Skeletal muscle satellite cell (primary cell): ENCODE results near the gene COPE.

Experiments used
- H3K27me3 ChIP-seq: 2 replicates; pipeline ENCODE4 v1.7.0; 2013; ENCODE audit warnings: low read length; ENCODE audit not compliant: control insufficient read depth, insufficient read depth
- H3K36me3 ChIP-seq: 2 replicates; pipeline ENCODE4 v1.7.0; 2013; ENCODE audit warnings: mild to moderate bottlenecking, control low read depth, low read length; ENCODE audit not compliant: insufficient read depth
- H3K4me1 ChIP-seq: 2 replicates; pipeline ENCODE4 v1.7.0; 2013; ENCODE audit warnings: low read length; ENCODE audit not compliant: control insufficient read depth, insufficient read depth
- H3K4me2 ChIP-seq: 2 replicates; pipeline ENCODE4 v1.7.0; 2013; ENCODE audit warnings: mild to moderate bottlenecking, low read length
- H3K4me3 ChIP-seq: 2 replicates; pipeline ENCODE4 v1.7.0; 2013; ENCODE audit warnings: low read length
- H3K9ac ChIP-seq: 2 replicates; pipeline ENCODE4 v1.7.0; 2013; ENCODE audit warnings: mild to moderate bottlenecking, low read depth, low read length, moderate library complexity
- H3K9me3 ChIP-seq: replicated peaks from 2 replicates; pipeline ENCODE4 v1.7.0; 2013; ENCODE audit warnings: mild to moderate bottlenecking, control low read depth, low read length

COPE gene

DNA sequence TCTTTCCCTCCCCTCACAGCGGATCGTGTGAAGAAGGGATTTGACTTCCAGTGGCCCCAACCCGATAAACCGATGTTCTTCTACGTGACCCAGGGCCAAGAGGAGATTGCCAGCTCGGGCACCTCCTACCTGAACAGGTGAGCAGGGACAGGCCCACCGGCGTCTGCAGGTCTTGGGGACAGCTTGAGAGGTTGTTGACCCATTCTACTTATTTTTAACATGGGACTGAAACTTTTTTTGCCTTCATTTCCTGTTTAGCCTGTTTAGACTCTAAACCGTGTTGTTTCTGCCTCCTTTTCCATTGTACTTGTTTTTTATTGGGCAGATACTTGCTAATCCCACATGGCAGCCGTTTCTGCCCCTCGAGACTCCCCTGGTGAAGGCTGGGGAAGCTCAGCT, 58.9 kb downstream of the COPE start:
- Histone ChIP-seq H3K4me3 (no peak overlapping the region), H3K27me3 (no peaks in the 10 kb centered on the region), H3K36me3 (peaks cover 91% of the 10 kb centered on the region), H3K9me3 (no peaks in the 10 kb centered on the region), H3K9ac (no peak overlapping the region), H3K4me2 (no peak overlapping the region), H3K4me1 (no peaks in the 10 kb centered on the region)

DNA sequence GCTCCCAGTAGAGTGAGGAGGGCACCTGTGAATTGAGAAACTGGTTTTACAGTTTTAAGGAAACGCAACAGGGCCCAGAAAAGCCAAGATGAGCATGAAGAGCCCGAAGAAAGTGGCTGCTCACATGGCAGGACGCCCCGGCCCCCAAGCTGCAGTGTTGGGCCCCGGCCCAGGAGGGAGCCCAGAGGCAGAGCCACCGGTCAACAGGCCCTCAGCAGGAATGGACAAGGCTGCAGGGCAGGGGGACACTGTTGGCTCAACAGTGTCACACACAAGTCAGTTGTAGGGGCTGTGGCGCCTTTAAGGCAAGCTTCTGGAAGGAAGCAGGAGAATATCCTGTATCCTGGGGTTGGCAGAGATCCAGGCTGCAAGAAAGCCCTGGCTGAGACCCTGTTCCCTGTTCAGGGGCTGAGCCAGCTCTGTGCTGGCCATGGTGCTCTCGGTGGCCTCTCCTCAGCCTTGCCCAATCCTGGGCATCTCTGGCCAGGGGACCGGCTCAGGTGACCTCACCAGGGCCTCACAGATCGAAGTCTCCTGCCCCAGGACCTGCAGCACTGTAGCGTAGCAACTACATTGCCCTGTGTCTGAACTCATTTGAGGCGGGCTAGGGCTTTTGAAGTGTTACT, 59.4 kb downstream of the COPE start:
- Histone ChIP-seq H3K9me3 (no peaks in the 10 kb centered on the region), H3K4me3 (no peak overlapping the region), H3K4me2 (no peak overlapping the region), H3K36me3 (peaks cover 94% of the 10 kb centered on the region), H3K4me1 (no peaks in the 10 kb centered on the region), H3K9ac (no peak overlapping the region), H3K27me3 (no peaks in the 10 kb centered on the region)

DNA sequence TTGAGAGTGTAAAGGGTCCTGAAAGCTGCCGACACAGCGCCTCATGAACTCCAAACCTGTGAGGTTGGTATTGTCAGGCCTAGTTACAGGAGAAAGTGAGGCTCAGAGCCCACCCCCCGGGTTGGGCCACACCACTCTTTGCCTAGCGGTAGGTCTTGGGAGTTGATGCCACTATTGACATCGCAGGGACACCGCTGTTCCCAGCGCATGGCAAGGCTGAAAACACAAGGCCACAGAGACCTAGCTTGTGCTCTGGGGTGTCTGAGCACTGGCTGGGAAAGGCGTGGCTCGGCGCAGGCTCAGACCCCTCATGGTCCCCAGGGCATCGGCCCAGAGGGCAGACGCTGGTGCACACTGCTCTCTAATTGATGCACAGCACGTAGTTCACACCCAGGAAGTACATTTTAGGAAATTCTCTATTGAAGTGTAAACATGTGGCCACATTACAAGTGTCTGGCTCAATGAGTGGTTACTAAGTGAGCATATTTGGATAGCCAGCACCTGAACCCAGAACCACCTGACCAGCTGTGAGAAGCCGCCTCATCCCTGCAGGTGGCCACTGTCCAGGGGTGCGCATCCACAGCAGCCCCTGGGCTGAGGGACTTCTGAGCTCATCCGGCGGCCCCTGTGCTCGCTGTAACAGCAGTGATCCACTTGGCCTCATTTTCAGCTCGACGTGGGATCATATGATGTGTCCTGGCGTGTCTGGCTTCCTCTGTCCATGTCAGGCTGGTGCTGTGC, 60.1 kb downstream of the COPE start:
- H3K4me2 ChIP-seq = no peak overlapping the region
- H3K36me3 ChIP-seq = peaks cover 97% of the 10 kb centered on the region
- no peak overlapping the region for H3K4me3 ChIP-seq
- H3K4me1 ChIP-seq = no peaks in the 10 kb centered on the region
- no peaks in the 10 kb centered on the region for H3K9me3 ChIP-seq
- no peak overlapping the region for H3K9ac ChIP-seq
- H3K27me3 ChIP-seq = no peaks in the 10 kb centered on the region

DNA sequence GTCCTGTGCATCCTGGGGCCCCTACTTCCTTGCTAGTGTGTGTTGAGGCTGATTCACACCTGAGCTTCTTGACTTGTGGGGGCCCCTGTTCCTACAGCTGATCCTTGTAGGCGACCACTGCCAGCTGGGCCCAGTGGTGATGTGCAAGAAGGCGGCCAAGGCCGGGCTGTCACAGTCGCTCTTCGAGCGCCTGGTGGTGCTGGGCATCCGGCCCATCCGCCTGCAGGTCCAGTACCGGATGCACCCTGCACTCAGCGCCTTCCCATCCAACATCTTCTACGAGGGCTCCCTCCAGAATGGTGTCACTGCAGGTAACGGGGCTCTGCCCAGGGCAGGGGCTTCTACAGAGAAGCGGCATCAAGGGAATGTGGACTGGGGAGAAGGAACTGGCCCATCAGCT, 62.0 kb downstream of the COPE start:
- no peaks in the 10 kb centered on the region for H3K9me3 ChIP-seq
- no peak overlapping the region for H3K4me3 ChIP-seq
- no peaks in the 10 kb centered on the region for H3K27me3 ChIP-seq
- H3K36me3 ChIP-seq = peaks cover 97% of the 10 kb centered on the region
- H3K4me2 ChIP-seq = no peak overlapping the region
- no peaks in the 10 kb centered on the region for H3K4me1 ChIP-seq
- H3K9ac ChIP-seq = no peak overlapping the region

DNA sequence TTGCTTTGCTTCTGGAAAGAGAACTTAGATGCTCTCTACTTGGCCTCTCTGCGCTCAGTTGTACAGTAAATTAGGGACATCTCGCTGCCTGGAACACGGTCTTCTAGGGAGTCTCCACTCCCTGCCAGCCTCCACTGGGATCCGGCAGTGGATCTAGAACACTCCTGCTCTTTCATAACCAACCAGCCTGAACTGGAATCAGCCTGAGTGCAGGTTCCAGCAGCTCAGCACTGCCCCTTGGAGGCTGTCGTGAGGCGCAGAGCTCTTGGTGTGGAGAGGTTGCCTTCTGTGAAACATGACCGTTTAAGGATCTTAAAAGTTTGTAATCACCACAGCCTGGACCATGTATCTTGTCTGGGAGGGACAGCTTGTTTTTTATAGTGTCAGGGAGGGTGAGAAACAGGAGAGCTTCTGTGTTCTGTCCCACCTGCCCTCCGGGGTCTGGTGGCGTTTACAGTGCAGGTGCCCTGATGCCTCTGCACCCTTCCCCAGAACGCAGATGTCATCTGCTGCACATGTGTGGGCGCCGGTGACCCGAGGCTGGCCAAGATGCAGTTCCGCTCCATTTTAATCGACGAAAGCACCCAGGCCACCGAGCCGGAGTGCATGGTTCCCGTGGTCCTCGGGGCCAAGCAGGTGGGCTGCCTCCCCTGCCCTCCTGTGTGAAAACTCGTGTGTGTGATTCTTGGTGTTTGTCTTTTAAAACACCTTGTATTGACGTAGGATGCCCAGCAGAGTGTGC, 62.6 kb downstream of the COPE start:
- no peak overlapping the region for H3K4me3 ChIP-seq
- H3K9ac ChIP-seq = no peak overlapping the region
- no peaks in the 10 kb centered on the region for H3K27me3 ChIP-seq
- no peaks in the 10 kb centered on the region for H3K4me1 ChIP-seq
- no peaks in the 10 kb centered on the region for H3K9me3 ChIP-seq
- H3K36me3 ChIP-seq = peaks cover 97% of the 10 kb centered on the region
- H3K4me2 ChIP-seq = no peak overlapping the region

DNA sequence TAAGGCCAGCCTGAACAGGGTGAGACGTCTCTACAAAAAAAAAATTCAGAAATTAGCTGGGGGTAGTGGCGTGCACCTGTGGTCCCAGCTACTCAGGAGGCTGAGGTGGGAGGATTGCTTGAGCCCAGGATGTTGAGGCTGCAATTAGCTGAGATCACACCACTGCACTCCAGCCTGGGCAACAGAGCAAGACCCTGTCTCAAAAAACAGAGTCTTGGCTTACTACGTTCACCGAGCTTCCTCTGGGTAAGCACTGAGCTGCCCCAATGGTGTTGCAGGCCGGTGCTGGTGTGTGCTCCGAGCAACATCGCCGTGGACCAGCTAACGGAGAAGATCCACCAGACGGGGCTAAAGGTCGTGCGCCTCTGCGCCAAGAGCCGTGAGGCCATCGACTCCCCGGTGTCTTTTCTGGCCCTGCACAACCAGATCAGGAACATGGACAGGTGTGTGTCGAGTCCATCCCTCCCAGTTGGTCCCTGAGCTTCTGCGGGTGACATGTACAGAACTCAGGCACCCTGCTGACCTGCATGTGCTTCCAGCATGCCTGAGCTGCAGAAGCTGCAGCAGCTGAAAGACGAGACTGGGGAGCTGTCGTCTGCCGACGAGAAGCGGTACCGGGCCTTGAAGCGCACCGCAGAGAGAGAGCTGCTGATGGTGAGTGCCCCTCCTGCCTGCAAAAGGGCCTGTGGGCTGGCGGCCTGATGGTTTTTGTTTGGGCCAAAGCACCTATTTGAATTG, 63.4 kb downstream of the COPE start:
- Histone ChIP-seq H3K4me3 (no peak overlapping the region), H3K4me1 (no peaks in the 10 kb centered on the region), H3K4me2 (no peak overlapping the region), H3K36me3 (peaks cover 97% of the 10 kb centered on the region), H3K9ac (no peak overlapping the region), H3K27me3 (no peaks in the 10 kb centered on the region), H3K9me3 (no peaks in the 10 kb centered on the region)

DNA sequence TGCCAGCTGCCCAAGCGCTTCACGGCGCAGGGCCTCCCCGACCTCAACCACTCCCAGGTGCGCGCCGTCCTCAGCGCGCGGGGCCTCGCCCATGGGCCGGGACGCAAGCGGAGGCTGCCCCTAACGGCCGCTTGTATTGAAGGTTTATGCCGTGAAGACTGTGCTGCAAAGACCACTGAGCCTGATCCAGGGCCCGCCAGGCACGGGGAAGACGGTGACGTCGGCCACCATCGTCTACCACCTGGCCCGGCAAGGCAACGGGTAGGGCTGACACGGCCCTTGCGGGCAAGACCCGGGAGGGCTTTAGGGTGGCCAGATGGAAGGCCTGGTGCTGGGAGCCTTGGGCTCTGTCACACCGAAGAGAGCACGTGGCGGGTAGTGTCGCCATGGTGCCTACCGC, 64.2 kb downstream of the COPE start:
- Histone ChIP-seq H3K4me1 (peaks cover 1% of the 10 kb centered on the region), H3K9ac (no peak overlapping the region), H3K36me3 (peaks cover 97% of the 10 kb centered on the region), H3K9me3 (no peaks in the 10 kb centered on the region), H3K4me3 (no peak overlapping the region), H3K27me3 (no peaks in the 10 kb centered on the region), H3K4me2 (no peak overlapping the region)

DNA sequence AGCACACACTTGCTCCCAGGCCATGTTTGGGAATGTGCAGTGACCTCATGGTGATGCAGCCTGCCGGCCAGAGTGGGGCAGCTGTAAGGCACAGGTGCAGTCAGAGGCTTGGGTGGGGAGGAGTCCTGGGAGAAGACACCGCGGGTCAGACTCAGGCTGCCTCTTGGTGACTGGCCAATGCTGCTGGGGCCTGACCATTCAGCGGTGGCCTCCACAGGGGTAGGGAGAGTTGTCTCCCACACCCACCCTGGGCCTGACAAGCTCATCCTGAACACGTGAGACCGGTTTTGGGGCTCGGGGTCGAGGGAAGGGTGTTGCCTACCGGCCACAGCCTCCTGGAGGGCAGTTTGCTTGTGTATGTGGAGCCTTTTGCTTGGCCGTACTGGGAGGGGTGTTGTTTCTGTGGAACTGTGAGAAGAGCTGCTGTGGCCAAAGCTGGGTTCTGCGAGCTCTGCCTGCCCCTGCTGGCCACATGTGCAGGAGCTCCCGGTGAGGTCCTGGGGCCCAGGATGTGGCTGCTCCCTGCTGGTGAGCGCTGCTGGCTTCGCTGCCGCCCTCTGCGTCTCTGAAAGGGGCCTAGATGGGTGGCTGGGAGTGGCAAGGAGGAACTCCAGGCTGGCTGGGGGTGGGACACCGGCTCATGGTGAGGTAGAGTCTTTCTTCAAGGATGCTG, 65.3 kb downstream of the COPE start:
- H3K36me3 ChIP-seq = peaks cover 88% of the 10 kb centered on the region
- H3K4me1 ChIP-seq = peaks cover 12% of the 10 kb centered on the region
- no peak overlapping the region for H3K4me3 ChIP-seq
- H3K27me3 ChIP-seq = no peaks in the 10 kb centered on the region
- H3K4me2 ChIP-seq = no peak overlapping the region
- no peaks in the 10 kb centered on the region for H3K9me3 ChIP-seq
- no peak overlapping the region for H3K9ac ChIP-seq

DNA sequence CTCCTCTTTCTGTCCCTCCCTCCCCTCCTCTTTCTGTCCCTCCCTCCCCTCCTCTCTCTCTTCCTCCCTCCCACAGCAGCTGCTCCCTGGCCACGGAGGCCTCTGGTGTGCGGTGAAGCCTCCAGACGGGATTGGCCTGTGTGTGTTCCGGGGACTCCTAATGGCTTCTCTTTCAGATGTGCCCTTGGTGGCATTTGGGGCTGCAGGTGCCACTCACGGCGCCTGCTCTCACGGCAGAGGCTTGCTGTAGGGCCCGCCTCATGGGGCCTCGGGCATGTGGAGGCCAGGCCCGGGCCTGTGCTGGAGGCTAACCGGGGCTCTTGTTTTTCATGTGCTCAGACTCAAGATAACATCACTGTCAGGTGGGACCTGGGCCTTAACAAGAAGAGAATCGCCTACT, 66.5 kb downstream of the COPE start:
- H3K4me1 ChIP-seq = peaks cover 22% of the 10 kb centered on the region
- H3K4me2 ChIP-seq = no peak overlapping the region
- H3K4me3 ChIP-seq = no peak overlapping the region
- no peak overlapping the region for H3K9ac ChIP-seq
- no peaks in the 10 kb centered on the region for H3K27me3 ChIP-seq
- H3K36me3 ChIP-seq = peaks cover 82% of the 10 kb centered on the region
- no peaks in the 10 kb centered on the region for H3K9me3 ChIP-seq

DNA sequence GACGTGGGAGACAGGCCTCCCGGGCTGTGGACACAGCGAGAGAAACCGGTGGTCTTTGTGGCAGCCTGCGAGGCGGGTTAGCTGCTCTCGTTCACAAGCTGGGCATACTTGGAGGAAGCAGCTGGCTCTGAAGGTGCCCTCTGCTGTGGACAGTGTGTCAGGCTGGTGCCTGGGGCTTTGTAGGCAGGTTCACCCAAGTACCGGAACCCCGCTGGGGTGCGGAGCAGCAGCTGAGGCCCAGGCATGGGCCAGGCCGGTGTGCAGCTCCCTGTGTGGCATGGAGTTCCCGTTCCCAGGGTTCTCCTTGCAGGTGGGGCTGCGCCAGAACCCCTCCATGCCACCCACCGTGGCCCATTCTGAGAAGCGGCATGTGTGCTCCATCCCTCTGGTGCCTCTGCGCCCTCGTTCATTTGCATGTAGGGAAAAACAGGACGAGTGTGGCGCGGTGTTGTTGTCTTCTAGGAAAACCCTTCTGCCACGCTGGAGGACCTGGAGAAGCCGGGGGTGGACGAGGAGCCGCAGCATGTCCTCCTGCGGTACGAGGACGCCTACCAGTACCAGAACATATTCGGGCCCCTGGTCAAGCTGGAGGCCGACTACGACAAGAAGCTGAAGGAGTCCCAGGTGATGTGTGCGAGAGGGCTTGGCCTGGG, 67.4 kb downstream of the COPE start:
- Histone ChIP-seq H3K9ac (no peak overlapping the region), H3K4me2 (no peak overlapping the region), H3K4me1 (peaks cover 28% of the 10 kb centered on the region), H3K36me3 (peaks cover 74% of the 10 kb centered on the region), H3K27me3 (no peaks in the 10 kb centered on the region), H3K4me3 (no peak overlapping the region), H3K9me3 (no peaks in the 10 kb centered on the region)
